Keratinocyte (primary cell): Measurements from ENCODE around the gene HPS4. TPM values are rescaled to one million over a fixed set of nuclear protein-coding genes. Genes with fewer than 3 reads are reported as not detected.

Experiments used
- DNase-seq: peaks from one replicate; pipeline ENCODE4 v3.0.0-alpha.2; 2011; ENCODE audit warnings: low read depth, missing footprints, low spot score
- FAIRE-seq: peaks from 2 replicates; lab custom pipeline; 2011; peaks lifted over from hg19 to GRCh38; lab: Jason Lieb, UNC
- H2AFZ ChIP-seq: 2 replicates; pipeline ENCODE4 v1.6.0; 2012; ENCODE audit warnings: low read length, control low read depth, inconsistent platforms; ENCODE audit not compliant: control insufficient read depth
- H3K27ac ChIP-seq: 2 replicates; pipeline ENCODE4 v1.5.1; 2011; ENCODE audit warnings: low read length; ENCODE audit not compliant: control insufficient read depth, insufficient read depth
- H3K27me3 ChIP-seq: 3 replicates; pipeline ENCODE4 v1.6.0; 2011; ENCODE audit warnings: low read length; ENCODE audit not compliant: control insufficient read depth, insufficient read depth; ENCODE audit errors: extremely low read depth
- H3K36me3 ChIP-seq, 2 experiments: 2 replicates in 1 of 2; 3 replicates in 1 of 2; pipeline ENCODE4 v1.5.1; 2011; ENCODE audit warnings: low read length in 2 of 2, mild to moderate bottlenecking in 1 of 2; ENCODE audit not compliant: control insufficient read depth in 2 of 2, insufficient read depth in 2 of 2; ENCODE audit errors: extremely low read depth in 1 of 2
- H3K4me1 ChIP-seq: 3 replicates; pipeline ENCODE4 v1.5.1; 2011; ENCODE audit warnings: low read length; ENCODE audit not compliant: control insufficient read depth, insufficient read depth; ENCODE audit errors: extremely low read depth
- H3K4me2 ChIP-seq: 3 replicates; pipeline ENCODE4 v1.6.0; 2011; ENCODE audit warnings: low read depth, low read length; ENCODE audit not compliant: control insufficient read depth, insufficient read depth; ENCODE audit errors: extremely low read depth
- H3K4me3 ChIP-seq, 3 experiments: fragments of 200-600 bp in 1 of 3; sonication (generic) in 1 of 3; 2 replicates in 2 of 3; 3 replicates in 1 of 3; pipeline ENCODE4 v1.5.1; 2011 to 2016; ENCODE audit warnings: low read length in 3 of 3, mild to moderate bottlenecking in 3 of 3, control low read depth in 2 of 3, inconsistent platforms in 1 of 3, low read depth in 1 of 3, mixed read lengths in 1 of 3, mixed run types in 1 of 3, moderate library complexity in 1 of 3; ENCODE audit not compliant: control insufficient read depth in 2 of 3, insufficient read depth in 2 of 3; ENCODE audit errors: extremely low read depth in 1 of 3
- H3K79me2 ChIP-seq: 2 replicates; pipeline ENCODE4 v1.6.0; 2012; ENCODE audit warnings: low read length; ENCODE audit not compliant: control insufficient read depth, insufficient read depth
- H3K9ac ChIP-seq: 3 replicates; pipeline ENCODE4 v1.6.0; 2011; ENCODE audit warnings: low read length; ENCODE audit not compliant: control insufficient read depth, insufficient read depth; ENCODE audit errors: extremely low read depth
- H3K9me1 ChIP-seq: 3 replicates; pipeline ENCODE4 v1.6.0; 2011; ENCODE audit warnings: low read length; ENCODE audit not compliant: control insufficient read depth, insufficient read depth; ENCODE audit errors: extremely low read depth
- H3K9me3 ChIP-seq: 2 replicates; pipeline ENCODE4 v1.5.1; 2012; ENCODE audit warnings: low read depth, low read length; ENCODE audit not compliant: control insufficient read depth
- H4K20me1 ChIP-seq: 3 replicates; pipeline ENCODE4 v1.6.0; 2011; ENCODE audit warnings: low read length; ENCODE audit not compliant: control insufficient read depth, insufficient read depth; ENCODE audit errors: extremely low read depth
- EZH2 ChIP-seq: IDR thresholded peaks from one replicate; pipeline ENCODE4 v1.6.1; 2012; ENCODE audit warnings: inconsistent platforms, mild to moderate bottlenecking, low read length, moderate library complexity
- dilution Hi-C: fragments of 300-500 bp; cut with MboI; formaldehyde crosslinking; loops from one replicate; pipeline ENCODE4 v1.7.0; 2020; ENCODE audit warnings: low sequenced_read_pairs; ENCODE audit not compliant: extremely low pct_ligation_motif_present
- polyA plus RNA-seq, 5 experiments: library from polyadenylated mRNA; depleted of rRNA in 3 of 5; stranded (reverse) in 3 of 5; stranded (forward) in 1 of 5; unstranded in 1 of 5; fragments of >200 nt; gene quantifications; 1 replicate in 1 of 5; 2 replicates in 3 of 5; 3 replicates in 1 of 5; pipeline versions ENCODE4 v1.2.1 to v1.2.3, GENCODE V29; 2011 to 2012; ENCODE audit warnings: missing spikeins in 2 of 5, low read depth in 1 of 5, low replicate concordance in 1 of 5
- TF ChIP-seq, protein P1 (sequence below), 3 experiments: IDR thresholded peaks in 1 of 3; conservative IDR thresholded peaks in 1 of 3; optimal IDR thresholded peaks in 1 of 3; 2 replicates in 2 of 3; 3 replicates in 1 of 3; pipeline versions ENCODE3 to v1.5.1; 2011; ENCODE audit warnings: low read length in 3 of 3, mild to moderate bottlenecking in 3 of 3, moderate library complexity in 2 of 3, control low read depth in 1 of 3, inconsistent platforms in 1 of 3; ENCODE audit not compliant: insufficient read depth in 2 of 3; ENCODE audit errors: extremely low read depth in 1 of 3

HPS4 gene
- polyA plus RNA-seq, 1 donor (not counting 4 experiments of a cell fraction or from before 2014, with no cell fraction given): 21.3 TPM

GRCh38 chr22:26457661-26458272 lies 25.8 kb downstream of the HPS4 start:
- H3K27me3 ChIP-seq: no peaks in the 10 kb centered on the region
- H3K4me2 ChIP-seq: no peak overlapping the region
- DNase-seq (no peak), FAIRE-seq (no peak)
- no peak overlapping the region for H3K4me3 ChIP-seq
- dilution Hi-C loops: no loop called here
- H3K4me1 ChIP-seq: peaks cover 21% of the 10 kb centered on the region
- H3K79me2 ChIP-seq: peaks cover 6% of the 10 kb centered on the region
- peaks cover 21 to 40% of the 10 kb centered on the region in 2 experiments for H3K36me3 ChIP-seq
- H3K9me1 ChIP-seq: no peaks in the 10 kb centered on the region
- no peaks in the 10 kb centered on the region for H3K9me3 ChIP-seq
- H2AFZ ChIP-seq: no peak overlapping the region
- no peak for TF ChIP-seq EZH2
- TF ChIP-seq, protein P1, sequence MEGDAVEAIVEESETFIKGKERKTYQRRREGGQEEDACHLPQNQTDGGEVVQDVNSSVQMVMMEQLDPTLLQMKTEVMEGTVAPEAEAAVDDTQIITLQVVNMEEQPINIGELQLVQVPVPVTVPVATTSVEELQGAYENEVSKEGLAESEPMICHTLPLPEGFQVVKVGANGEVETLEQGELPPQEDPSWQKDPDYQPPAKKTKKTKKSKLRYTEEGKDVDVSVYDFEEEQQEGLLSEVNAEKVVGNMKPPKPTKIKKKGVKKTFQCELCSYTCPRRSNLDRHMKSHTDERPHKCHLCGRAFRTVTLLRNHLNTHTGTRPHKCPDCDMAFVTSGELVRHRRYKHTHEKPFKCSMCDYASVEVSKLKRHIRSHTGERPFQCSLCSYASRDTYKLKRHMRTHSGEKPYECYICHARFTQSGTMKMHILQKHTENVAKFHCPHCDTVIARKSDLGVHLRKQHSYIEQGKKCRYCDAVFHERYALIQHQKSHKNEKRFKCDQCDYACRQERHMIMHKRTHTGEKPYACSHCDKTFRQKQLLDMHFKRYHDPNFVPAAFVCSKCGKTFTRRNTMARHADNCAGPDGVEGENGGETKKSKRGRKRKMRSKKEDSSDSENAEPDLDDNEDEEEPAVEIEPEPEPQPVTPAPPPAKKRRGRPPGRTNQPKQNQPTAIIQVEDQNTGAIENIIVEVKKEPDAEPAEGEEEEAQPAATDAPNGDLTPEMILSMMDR (optimal IDR thresholded peaks at IDR 0.05 in 1 of 3, IDR thresholded peaks at IDR 0.05 in 1 of 3, conservative IDR thresholded peaks at IDR 0.05 in 1 of 3; ENCODE audit: extremely low read depth in 1 of 3, insufficient read depth in 2 of 3, low read length in 3 of 3): no peak
- no peak overlapping the region for H3K27ac ChIP-seq
- no peaks in the 10 kb centered on the region for H4K20me1 ChIP-seq
- H3K9ac ChIP-seq: no peak overlapping the region

DNA sequence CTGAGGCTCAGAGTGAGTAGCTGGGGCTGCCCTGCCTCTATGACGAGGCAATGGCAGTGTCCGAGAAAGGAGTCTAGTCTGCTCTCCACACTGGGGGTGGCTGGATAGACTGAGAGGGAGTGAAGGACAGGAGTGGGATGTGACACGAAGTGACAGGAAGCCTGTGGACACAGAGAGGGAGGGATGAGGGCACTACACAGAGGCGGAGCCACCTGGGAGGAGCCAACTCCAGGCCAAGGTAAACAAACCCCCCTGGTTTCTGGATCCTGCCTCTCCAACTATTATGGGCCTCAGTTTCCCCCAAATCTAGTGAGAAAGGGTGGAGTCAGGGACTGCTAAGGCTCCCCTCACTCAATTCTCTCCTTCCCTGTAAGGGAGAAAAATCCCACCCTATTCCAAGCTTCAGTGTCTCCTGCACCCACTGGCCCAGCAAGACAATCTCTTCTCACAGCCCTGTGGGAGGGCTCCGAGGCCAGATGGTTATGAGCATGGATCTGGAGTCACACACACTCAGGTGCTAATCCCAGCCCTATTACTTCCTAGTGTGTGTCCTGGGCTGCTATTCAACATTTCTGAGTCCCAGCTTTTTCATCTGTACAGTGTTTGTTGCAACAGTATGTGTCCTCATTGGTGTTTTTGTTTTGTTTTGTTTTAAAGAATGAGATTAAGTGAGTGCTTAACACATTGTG lies 29.6 kb downstream of the HPS4 start:
- no peak overlapping the region for H3K4me2 ChIP-seq
- H3K36me3 ChIP-seq: peaks cover 23 to 33% of the 10 kb centered on the region in 2 experiments
- no peak overlapping the region for H3K4me3 ChIP-seq
- no peak overlapping the region for H2AFZ ChIP-seq
- H3K9me1 ChIP-seq: no peaks in the 10 kb centered on the region
- no peak overlapping the region for H3K9ac ChIP-seq
- peaks cover 2% of the 10 kb centered on the region for H3K4me1 ChIP-seq
- TF ChIP-seq, protein P1 (optimal IDR thresholded peaks at IDR 0.05 in 1 of 3, IDR thresholded peaks at IDR 0.05 in 1 of 3, conservative IDR thresholded peaks at IDR 0.05 in 1 of 3; ENCODE audit: extremely low read depth in 1 of 3, insufficient read depth in 2 of 3, low read length in 3 of 3): no peak
- TF ChIP-seq EZH2: no peak
- H3K79me2 ChIP-seq: peaks cover 5% of the 10 kb centered on the region
- FAIRE-seq: no peak
- dilution Hi-C loops: loop anchor here (5.0 kb wide), 1 partner anchor 37 kb away; no protein-coding TSS in a partner anchor
- H3K27me3 ChIP-seq: no peaks in the 10 kb centered on the region
- DNase-seq: no peak
- no peaks in the 10 kb centered on the region for H4K20me1 ChIP-seq
- no peaks in the 10 kb centered on the region for H3K9me3 ChIP-seq
- no peak overlapping the region for H3K27ac ChIP-seq
